Measurements from ENCODE around the gene MATK. TPM values are rescaled to one million over a fixed set of nuclear protein-coding genes. Genes with fewer than 3 reads are reported as not detected.
"Not testable (repeated sequence)": the region's sequence is repeated elsewhere in the genome, so short reads cannot be mapped to it uniquely, and the experiment has no call there.

Gene MATK
- total RNA-seq, 1 donor from 2014 or later, result 1.9 TPM

GRCh38 chr19:3770136-3770999 lies 15.8 kb downstream of the MATK start:
- no peak for DNase-seq (ENCODE audit: low spot score)

- DNase-seq (ENCODE audit: low spot score), result no peak
Observed at GRCh38 chr19:3769494-3769893, 16.7 kb downstream of the MATK start.

DNA sequence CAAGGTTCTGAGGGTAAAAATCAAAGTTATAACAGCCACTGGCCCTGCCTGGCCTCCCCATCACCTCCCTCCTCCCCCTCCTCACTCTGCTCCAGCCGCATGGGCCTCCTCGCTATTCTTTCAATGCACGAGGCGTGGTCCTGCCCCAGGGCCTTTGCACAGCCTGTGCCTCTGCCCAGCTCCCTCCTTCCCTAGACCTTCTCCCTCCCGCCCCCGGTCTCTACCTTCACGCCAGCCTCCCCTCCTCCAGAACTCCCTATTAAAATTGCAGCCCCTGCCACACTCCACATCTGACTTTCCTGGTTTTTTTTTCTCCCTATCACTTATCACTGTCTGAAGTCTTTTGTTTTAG lies 17.5 kb downstream of the MATK start:
- no peak for DNase-seq (ENCODE audit: low spot score)

- no peak for DNase-seq (ENCODE audit: low spot score)
Observed at GRCh38 chr19:3768015-3768747, 18.0 kb downstream of the MATK start.

GRCh38 chr19:3767050-3767449 lies 19.1 kb downstream of the MATK start:
- DNase-seq (ENCODE audit: low spot score), result no peak

DNA sequence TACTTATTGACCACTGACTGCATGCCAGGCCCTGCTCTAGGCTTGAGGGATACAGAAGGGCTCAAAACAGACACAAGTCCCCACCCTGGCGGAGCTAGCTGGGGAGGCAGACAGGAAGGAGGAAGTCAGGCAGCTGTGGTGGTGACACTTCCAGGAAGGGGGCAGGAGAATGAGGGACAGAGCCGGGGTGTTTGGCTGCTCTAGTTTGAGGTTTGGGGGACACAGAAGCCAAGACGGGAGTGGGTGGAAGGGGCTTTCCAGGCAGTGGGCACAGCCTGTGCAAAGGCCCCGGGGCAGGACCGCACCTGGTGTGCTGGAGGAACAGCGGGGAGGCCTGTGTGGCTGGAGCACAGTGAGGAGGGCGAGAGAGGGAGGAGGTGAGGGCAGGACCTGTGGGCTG lies 19.7 kb downstream of the MATK start:
- no peak for DNase-seq (ENCODE audit: low spot score)

- DNase-seq (ENCODE audit: low spot score), result not testable (repeated sequence)
Observed at GRCh38 chr19:3765757-3766156, 20.4 kb downstream of the MATK start.

DNA sequence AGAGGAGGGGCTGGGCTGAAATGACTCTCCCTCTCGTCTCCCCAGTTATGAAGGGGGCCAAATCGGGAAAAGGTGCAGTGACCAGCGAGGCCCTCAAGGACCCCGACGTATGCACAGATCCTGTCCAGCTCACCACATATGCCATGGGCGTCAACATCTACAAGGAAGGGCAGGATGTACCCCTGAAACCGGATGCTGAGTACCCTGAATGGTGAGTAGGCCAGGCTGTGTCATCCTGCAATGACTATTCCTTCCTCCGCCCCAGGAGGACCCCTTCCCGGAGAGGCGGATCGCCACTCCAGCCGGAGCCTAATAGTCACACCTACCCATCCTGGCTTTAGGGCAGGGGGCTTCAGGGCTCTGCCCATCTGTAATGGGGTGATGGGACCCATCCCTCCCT lies 21.1 kb downstream of the MATK start:
- DNase-seq (ENCODE audit: low spot score), result no peak

GRCh38 chr19:3762501-3763459 lies 23.4 kb downstream of the MATK start, which contains the start of gene MRPL54:
MRPL54 (plus strand) TSS chr19:3762682; CDS start chr19:3762701, 19 bp downstream.
- DNase-seq (ENCODE audit: low spot score), result peak; percentile 99

DNA sequence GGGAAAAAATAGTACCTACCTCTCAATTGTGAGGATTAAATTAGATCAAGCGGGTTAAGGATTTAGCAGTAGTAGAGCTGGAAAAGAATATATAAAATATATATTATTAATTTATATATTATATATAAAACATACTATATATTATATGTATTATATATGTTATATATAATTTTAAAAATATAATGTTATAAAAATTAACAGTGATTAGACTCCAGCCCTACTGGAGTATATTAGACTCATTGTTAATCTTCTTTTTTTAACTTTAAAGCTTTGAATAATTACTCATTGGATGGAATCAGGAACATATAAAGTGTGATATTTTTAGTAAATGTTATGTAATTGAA lies 24.1 kb downstream of the MATK start:
- DNase-seq (ENCODE audit: low spot score), result no peak

DNA sequence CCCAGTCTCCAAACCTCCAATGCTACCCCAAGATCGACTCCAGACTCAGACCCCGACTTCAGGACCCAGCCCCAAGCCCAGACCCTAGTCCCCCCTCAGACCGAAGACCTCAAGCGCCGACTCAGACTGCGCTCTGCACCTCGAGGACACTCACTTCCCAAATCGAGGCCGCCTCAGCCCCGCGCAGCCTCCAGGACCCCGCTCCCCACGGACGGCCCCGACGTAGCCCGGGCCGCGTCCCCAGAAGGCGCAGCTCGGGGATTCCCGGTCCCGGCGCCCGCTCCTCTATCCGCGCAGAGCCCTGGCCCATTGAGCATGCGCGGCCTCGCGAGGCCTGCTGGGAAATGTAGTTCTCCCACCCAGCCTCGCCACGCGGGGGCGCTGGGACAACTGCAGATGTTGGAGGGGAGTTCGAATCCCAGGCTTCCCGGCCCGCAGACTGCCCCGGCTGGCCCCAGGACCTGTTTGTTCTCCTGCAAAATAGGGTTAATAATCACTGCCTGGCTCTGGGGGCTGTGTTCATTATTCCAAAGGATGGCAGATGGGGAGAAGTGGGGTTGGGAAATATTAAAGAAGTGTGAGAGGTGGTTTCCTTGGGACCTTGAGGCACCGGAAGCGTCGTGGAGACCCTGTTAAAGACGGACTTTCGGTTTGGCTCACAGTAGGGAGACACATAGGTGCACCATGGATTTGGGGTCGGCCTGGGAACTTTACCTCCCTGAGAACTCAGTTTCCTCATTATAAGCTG lies 24.6 kb downstream of the MATK start, which contains the start of gene APBA3:
Gene APBA3, minus strand, starts transcription at position 311 of the 748 bp plus-strand sequence. CDS start 1,428 bp downstream, outside the sequence.
- DNase-seq (ENCODE audit: low spot score), result peak; percentile 92

DNA sequence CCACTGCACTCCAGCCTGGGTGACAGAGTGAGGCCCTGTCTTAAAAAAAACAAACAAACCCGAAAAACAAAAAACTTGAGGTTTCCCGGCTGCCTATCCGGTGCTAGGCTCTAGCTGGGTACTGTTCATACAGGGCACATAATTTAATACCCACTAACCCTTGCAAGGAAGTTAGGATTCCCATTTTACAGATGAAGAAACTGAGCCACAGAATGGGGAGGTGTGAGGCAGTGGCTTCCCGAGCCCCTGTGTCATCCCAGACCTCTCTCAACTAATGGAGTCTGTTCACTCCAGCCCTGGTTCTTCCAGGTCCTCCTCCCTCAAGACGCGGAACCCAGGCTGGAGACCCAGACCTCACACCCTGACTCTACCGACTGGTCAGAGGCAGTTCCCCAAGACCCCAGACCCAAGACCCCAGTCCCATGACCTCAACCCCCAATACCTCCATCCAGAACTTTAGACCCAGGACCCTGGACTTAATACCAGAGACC lies 25.3 kb downstream of the MATK start:
- no peak for DNase-seq (ENCODE audit: low spot score)

DNA sequence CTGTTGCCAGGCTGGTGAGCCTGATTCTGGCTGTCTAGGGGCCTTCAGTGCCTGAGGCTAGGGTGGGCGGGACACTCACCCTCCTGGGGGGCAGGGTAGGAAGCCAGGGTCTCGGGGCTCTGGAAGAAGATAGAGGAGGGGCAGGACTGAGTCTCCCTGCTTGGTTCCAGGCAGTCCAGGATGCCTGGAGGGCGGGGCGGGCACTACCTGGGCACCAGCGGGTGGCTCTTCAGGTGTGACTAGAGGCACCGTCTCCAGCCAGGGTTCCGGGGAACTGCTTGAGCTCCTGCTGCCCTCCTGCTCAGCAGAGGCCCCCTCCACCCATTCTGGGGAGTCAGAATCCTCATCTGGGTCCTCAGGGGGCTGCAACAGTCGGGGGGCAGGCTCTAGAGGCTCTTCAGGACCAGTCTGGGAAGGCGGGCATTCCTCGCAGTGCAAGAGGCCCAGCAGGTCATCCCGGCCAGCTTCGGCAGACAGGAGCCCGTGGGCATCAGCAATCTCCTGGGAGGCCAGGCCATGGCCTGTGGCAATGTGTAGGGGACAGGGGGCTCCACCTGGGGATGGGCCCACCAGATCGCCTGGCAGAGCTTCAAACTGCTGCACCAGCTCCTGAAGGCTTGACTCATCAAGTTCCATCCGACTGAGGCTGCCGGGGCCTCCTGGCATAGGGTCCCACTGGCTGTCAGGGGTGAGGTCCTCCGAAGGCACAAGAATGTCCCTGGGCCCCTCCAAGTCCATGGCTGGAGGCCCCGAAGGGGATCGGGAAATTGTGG lies 26.5 kb downstream of the MATK start:
- no peak for DNase-seq (ENCODE audit: low spot score)

GRCh38 chr19:3758297-3758696 lies 27.9 kb downstream of the MATK start:
- not testable (repeated sequence) for DNase-seq (ENCODE audit: low spot score)

- not testable (repeated sequence) for DNase-seq (ENCODE audit: low spot score)
Observed at GRCh38 chr19:3757705-3758104, 28.5 kb downstream of the MATK start.

GRCh38 chr19:3753631-3754410 lies 32.4 kb downstream of the MATK start:
- no peak for DNase-seq (ENCODE audit: low spot score)

DNA sequence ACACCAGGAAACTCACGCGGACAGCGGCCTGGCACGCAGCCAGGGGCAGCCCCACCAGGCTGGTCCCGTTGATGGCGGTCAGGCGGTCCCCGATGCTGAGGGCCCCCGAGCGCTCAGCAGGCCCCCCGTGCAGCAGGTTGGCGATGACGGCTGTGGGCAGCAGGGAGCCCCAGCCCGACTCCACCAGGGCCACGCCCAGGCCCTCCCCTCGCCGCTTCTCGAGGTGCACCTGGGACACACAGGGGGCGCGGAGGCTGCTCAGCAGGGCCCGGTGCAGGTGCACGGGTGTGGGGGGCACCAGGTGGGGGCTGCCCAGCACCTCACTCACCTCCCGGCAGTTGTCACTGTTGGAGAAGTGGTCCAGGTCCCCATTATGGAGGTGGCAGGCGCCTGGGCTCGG lies 33.7 kb downstream of the MATK start:
- no peak for DNase-seq (ENCODE audit: low spot score)

DNA sequence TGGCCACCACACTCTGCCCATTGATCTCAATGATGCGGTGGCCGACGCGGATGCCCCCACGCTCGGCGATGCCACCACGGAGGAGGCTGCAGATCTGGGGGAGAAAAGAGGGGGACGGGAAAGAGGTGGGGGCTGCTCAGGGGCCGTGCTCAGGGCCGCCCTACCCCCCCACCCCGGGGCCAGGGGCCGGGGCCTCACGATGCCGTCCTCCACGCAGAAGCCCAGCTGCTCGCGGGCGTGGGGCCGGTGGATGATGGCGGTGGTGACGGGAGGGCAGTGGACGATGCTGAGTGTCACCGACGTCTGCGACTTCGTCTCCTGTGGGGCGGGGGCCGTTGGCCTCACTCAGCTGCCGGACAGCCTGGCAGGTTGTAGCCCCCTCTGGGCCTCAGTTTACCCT lies 34.9 kb downstream of the MATK start:
- no peak for DNase-seq (ENCODE audit: low spot score)

- no peak for DNase-seq (ENCODE audit: low spot score)
Observed at GRCh38 chr19:3750211-3750610, 36.0 kb downstream of the MATK start.
